HG02884 (cell line): Measurements from ENCODE around the gene EYA2.

Experiments
- ATAC-seq: cut with Tn5 transposase; IDR thresholded peaks from one replicate; pipeline ENCODE4 v1.9.1; 2021; ENCODE audit warnings: mild to moderate bottlenecking, moderate library complexity; ENCODE audit not compliant: unreplicated experiment

EYA2 gene

DNA sequence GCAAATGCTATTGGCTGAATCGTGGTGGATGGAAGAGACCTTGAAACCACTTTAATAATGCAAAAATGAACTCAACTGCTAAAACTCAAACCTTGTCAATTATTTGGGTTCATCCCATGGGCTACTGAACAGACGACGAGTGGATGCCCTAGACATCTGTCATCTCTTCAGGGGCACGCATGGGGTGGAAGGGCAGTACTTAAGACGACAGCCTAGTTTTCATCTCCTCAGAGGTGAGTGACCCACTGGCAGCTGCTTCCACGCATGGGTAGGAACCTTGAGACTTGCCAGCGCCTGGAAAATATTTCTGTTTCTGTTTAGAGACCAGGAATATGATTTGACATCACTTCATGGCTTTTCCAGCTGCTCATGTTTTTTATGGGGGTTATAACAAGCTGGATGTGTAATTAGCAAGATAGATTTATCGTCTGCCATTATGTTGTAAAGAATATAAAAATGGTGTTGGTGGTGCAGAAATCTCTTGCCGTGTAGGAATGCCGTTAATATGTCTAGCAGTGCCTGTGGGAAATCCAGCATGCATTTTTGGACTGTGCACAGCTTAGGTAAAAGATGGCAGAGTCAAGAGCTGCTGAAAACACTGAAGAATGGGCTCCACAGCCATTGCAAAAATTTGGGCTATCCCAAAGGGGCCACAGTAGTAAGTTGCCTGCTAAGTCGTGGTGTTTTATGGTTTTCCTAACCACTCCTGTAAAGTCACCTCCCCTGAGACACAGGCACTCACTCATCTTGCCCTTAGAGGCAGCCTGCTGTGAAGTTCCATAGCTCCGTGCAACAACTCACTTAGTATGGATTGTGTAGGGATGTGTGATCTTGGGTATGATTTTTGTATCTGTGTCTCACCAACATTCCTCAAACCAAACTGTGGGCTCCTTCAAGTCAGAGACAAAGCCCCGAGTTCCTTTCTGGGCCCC, 203.3 kb downstream of the EYA2 start:
- no peak for ATAC-seq

DNA sequence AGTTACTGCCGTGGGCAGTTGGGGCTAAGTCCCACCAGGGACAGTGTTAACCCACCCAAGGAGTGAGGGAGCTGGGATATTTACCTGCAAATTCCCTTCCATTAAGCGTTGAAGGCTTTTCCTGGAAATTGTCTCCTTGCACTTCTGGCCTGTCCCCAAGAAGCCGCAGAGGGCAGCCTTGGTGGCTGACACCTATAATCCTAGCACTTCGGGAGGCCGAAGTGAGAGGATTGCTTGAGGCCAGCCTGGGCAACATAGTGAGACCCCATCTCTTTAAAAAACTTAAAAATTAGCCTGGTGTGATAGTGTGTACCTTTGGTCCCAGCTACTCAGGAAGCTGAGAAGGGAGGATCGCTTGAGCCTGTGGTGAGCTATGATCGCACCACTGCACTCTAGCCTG, 204.4 kb downstream of the EYA2 start:
- no peak for ATAC-seq

DNA sequence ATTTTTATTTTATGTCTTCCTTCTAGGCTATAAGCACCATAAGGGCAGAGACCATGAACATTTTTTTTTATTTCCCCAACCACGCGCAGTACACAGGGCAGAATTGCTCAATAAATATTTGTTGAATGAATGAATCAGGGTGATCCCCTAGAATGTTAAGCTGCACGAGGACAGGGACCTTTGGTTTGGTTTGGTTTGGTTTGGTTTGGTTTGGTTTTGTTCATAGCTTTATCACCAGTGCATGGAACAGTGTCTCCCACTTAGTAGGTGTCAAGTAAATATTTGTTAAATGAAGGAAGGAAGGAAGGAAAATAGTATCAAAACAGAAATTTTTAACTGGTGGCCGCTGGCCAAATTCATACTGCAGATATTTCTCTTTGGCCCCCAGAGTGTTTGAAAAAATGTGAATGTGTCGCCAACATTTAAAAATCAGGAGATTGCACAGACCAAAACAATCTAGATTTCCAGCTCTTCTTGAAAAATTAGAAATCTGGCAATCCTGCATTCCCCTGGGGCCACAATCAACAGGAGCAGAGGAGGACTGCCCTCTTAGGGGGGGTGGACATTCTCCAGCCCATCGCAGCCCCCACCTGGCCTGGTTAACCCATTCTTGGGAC, 205.3 kb downstream of the EYA2 start:
- ATAC-seq: no peak

DNA sequence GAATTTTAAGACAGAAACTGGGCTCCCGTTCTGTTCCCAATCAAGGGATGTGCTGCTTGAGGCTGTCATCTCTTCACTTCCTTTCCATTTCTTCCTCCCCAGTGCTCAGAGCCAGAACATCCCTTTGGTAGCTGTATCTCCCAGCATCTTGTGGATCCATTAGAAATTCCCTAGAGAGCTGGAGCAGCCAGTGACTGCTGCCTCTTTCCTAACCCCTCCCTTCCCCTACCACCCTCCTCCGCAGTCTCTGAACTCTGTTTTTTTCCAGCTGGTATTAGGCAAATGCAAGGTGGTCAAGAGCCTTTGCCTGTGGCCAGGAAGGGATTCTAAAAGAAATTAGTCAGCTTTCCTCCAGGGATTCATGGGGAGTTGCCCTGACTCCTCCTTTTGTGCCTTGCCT, 208.0 kb downstream of the EYA2 start:
- ATAC-seq: no peak

DNA sequence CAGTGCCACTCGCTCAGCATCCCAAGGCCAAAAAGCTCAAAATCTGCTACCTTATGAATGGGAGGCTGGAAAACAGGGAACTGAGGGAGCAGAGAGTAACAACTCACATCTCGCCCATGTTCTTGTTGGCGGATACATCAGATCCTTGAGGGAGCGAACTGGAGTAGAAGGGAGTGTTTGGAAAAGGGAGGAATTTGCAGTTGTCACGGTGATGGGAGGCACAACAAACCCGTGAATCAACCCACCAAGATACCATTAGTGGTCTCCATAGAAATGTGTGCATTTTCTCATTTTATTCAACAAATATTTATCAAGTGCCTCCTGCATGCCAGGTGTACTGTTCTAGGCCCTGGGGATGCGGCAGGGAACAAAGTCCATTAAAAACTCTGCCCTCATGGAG, 212.1 kb downstream of the EYA2 start:
- no peak for ATAC-seq

DNA sequence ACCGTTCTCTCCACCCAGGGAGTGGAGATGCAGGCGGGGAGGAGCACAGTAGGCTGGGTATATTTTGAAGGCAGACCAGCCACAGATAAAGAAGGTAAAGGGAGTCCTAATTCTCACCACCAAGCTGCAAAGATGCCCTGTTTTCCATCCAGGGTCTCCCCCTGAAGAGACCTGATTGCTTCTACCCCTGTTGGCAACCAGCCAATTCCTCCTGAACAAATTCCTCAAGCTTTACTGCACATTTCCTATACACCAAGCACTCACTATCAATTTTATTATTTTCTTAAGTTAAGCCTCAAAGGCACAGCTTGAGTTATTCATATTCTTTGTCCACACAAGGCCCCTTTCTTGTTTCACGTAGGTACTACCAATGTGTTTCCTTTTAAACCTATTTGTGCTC, 214.4 kb downstream of the EYA2 start:
- ATAC-seq: no peak

DNA sequence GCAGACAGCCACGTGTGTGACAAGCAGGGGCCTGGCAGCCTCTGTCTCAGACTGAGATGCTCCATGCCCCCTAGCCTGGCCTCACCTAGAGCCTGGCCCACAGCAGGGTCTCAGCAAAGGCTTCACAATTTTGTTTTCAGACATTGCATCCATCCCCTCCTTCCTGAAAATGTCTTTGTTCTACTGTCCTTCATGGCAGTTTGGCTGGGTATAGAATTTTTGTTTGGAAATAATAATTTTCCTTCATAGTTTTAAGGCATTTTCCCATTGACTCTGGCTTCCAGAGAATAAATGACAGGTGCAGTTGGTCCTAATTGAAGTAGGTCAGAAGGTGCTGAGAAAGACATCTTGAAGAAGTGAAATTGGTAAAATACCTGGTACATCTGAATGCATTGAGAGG, 216.2 kb downstream of the EYA2 start:
- no peak for ATAC-seq

DNA sequence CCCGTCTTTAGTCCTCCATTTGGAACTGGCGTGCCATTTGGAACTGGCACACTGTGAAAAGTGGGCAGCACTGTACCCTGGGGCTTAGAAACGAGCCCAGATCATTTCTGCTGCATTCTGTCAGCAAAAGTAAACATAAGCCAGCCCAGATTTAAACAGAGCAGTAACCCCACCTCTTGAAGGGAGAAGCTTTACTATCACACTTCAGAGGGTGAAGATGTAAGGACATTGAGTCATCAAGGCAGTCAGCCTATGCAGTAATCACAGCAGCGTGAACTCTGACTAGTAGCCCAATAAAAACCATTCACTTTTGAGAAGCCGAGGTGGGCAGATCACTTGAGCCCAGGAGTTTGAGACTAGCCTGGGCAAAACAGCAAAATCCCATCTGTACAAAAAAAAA, 216.9 kb downstream of the EYA2 start:
- no peak for ATAC-seq

DNA sequence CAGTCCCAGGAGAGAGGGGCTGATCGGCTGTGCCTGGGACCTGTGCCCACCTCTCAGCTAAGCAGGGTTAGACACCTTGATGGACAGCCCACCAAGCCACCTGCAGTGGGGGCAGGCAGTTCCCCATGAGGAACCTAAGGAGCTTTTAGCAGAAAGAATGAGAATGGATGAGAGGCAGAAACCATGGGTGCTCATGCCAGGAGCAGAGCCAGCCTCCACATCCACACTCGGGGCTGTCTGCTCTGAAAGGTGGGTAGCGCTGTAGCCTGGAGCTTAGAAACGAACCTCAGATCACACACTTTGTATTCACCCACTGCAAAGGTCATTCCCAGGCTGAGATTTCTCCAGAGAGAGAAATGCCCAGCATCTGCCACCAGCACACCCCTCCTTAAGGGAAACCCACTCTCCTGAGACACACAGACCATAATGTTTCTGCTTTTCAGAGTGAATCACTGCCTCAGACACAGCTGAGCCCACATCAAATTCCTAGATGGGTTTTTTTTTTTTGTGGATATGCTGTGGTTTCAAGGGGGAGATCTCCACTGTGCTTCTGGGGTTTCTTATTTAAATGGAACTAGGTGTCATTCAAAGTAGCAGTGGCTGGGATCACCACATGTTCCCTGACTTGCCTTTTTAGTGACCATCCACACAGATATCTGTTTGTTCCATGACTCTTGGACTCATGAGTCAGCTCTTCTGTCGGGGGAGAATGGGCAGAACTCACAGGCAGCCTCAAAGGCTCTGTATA, 218.9 kb downstream of the EYA2 start:
- no peak for ATAC-seq

DNA sequence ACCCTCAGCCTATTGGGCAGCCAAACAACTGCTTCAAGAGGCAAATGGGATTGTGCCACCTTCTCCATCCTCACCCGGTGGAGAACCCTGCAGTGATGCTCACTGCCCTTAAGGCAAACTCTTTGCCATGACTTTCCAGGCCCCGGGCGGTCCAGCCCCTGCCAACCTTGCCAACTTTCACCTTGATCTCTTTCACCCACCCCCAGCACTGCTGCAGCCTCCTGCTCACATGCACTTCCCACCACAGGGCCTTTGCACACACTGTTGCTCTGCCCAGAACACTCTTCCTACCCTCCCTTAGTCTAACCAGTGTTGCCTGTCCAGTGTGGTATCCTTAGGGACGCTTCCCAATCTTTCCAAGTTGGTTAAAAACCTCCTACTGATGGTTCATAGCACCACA, 221.1 kb downstream of the EYA2 start:
- ATAC-seq: no peak

DNA sequence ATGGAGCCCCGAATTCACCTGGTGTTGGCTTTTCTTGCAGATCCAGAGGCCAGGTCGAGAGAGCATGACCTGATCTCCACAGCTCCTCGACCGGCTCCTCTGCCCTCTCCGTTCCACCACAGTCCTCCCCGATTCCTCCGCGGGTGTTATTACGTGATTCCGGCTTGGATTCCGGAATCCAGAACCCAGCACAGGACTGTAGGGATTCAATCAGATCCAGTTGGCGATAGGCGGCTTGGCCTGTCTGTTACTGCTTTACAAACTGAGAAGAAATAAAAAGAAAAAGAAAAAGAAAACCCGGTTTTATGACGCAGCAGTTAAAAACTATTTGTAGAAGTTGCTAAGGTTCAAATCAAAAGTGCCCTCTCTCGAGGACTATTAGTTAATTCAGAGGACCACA, 222.7 kb downstream of the EYA2 start:
- ATAC-seq: no peak

DNA sequence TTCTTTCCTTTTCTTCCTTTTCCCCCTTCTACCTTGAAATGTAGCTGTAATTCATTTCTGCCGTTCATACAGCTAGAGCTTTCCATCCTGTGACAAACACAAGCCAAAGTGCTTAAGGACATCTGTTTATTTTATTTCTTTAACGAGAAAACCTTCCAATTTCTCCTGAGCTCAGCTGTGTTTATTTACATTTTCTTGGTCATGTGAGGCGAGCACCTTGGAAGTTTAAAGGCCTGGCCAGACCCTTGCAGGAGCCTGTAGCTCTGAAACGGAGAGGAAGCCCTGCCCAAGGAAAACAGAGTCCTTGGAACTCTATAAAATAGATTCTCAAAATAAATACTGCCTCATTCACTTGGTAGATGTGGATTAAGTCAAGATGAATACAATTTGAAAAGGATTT, 223.1 kb downstream of the EYA2 start:
- no peak for ATAC-seq

DNA sequence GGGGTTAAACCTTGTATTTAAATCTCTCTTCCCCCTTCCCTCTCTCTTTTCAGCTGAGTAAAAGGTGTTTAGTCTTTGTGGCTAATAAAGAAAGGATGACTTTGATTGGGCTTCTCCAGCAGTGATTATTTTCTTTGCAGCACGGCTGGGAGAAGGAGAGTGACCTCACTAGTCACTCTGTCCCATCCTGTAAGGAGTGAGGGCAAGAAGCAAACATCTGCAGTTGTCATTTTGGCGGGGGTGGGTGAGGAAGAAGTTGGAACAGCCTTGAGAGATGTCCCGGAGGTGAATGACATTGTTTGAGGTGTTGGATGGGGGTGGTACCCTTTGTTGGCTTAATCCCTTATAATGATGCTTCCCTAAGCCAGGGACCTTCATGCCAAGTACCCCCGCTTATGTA, 223.6 kb downstream of the EYA2 start:
- ATAC-seq: no peak

DNA sequence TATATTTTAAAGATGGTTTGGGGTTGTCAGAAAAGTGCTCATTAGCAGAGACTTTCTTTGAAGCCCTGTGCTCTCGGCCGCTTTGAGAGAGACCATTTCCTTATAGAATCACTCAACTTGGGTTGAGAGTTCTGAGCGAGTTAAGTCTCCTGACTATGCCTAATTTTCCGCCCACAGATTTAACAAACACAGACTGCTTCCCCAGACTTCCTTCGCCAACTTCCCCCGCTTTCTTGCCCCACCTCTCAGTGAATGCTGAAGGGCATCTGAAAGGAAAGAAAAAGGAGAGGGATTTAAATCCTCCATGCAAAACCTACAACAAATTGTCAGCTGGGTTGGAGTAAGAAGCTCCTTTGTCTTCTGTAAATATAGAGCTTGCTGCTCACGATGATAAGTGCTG, 224.0 kb downstream of the EYA2 start:
- no peak for ATAC-seq

DNA sequence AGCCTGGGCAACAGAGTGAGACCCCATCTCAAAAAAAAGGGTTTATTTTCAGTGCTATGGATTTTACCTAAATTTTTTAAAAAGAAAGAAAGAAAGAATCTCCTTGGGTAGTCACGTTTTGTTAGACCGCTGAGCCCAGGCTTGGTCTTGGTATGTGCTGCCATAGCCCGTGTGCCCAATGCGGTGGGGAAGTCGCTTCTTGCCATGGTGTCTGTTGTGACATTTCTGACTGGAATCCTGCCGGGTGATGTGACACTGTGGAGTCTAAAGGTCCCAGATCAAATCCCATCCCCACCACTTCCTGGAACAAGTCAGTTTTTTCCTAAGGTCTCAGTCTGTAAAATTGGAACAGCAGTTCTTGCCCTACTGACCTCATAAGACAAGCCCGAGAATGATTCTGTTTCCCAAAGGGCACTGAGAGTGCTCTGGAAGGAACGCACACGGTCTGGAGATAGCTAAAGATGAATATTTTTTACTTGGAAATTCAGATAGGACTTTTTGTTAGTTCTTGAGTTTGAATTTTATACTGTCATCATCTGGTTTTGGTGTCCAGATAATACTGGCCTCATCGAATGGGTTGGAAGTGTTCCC, 225.8 kb downstream of the EYA2 start:
- no peak for ATAC-seq

DNA sequence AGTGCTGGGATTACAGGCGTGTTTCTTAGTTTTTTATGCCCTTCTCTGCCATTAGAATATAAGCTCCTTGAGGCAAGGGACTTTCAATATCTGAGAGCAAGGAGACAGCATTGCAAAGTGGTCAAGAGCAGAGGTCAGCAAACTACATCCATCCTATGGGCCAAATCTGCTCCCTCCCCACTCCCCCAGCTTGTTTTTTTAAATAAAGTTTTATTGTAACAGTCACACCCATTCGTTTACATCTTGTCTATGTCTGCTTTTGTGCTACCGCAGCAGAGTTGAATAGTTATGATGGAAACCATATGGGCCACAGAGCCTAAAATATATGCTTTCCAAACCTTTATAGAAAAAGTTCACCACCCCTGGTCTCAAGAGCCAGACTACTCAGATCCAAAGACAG, 227.9 kb downstream of the EYA2 start:
- ATAC-seq: no peak

DNA sequence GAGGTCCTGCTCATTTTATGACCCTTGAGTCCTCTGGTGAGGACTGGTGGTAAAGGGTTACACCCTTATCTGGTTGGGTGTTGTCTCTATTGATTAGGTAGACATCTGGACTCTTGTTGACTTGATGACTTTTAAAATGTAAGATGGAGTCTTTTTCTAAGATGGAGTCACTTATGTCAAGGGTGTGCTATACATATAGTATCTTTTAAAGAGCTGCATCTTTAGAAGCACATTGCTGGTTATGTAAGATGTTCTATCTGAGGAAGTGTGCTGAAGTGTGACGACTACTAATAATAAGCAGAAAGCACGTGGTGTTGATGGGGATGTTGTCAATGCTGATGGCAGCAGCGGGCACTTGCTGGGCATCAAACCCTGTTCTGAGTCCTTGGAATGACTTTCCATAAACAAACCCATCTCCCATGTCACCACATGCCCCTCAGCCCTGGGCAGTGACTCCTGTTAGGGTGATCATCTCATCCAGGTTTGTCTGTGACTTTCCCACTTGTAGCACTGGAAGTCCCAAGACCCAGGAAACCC, 229.6 kb downstream of the EYA2 start:
- ATAC-seq: no peak

DNA sequence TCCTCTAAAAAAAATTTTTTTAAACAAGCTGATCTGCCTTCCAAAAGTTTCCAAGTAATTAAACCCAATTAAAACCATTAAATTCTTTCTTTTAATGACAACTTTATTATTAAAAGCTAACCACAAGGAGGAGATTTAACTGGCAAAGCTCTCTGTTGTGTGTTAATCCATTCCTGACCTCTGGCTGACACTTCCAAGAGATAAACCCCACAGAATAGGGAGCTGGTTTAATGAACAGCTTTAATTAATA, 230.8 kb downstream of the EYA2 start:
- ATAC-seq: no peak

DNA sequence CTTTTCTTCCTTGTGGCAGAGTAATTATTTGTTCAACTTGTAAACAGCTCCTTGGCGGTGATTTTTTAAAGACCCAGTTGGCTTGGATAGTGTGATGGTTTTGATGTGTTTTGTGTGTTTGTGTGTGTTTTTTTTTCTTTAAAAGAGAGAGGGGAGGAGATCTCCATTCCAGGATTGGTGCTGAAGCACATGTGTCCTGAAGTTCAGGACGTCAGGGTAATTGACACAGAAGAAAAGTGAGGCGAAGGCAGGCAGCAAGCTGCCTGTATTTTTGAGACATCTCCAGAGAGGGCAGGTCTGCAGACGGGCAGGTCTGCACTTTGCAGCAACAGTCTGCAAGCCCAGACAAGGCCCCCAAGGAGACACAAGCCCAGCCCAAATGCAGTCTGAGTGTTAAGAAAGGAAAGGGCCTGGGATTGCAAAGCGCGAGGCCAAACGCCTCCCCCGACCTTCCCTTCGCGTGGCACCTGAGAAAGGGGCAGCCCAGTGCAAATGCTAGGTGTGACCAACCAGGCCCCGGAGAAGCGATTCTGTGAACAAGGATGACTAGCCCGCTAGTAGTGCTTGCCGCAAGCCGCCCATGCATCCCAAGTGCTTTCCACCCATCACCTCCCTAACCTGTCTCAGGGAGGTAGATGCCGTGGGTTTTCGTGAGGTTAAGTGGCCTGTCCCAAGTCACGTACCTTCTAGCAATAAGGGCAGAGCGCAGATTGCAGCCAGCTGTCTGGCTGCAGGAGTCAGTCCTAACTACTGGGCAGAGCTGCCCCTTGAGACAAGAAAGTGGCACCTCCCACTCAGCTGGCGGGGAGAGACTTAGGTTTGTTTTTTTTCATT, 231.3 kb downstream of the EYA2 start:
- no peak for ATAC-seq

DNA sequence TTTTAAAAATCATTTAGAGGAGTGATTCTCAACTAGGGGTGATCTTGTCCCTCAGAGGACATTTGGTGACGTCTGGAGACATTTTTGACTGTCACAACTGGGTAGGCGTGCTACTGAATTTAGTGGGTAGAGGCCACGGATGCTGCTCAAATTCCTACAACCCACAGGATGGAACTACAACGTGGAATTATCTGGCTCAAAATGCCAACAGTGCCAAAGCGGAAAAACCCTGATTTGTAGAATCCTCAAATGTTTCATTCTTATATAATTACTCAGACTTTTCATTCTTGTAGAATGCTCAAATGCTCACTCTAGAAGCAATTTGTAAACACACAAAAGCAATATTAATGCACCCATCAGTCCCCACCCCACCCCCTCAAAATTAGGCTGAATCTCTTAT, 232.1 kb downstream of the EYA2 start:
- no peak for ATAC-seq

DNA sequence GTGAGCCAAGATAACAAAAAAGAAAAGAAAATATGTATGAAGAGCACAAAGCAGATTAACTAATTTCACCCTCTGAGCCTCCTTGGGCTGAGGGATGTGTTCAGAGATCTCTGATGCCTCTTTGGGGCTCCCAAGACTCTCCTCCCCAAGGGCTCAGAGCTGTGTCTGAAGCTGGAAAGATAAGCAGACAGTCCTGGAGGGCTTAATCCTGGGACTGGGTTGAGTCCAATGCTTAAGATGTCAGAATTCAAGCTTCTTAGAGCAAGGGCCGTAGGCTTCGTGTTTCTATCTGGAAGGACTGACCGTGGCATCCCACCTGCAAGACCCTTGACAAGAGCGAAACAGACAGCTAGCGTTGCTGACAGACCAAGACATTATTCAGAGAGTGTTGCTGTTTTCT, 232.9 kb downstream of the EYA2 start:
- no peak for ATAC-seq
